IMR-90 (cell line): ENCODE measurements around the gene SOX2. TPM values are rescaled to one million over a fixed set of nuclear protein-coding genes. Genes with fewer than 3 reads are reported as not detected.

Source experiments
- ATAC-seq: fragments of 200-7000 bp; cut with Tn5 transposase; 2 replicates; pipeline ENCODE4 v1.9.1; 2020; ENCODE audit warnings: low read depth, mild to moderate bottlenecking, moderate library complexity
- BruUV-seq: library from RNA; stranded (reverse); fragments of 400-500 nt; replicated peaks from 2 replicates; lab custom pipeline; 2021; lab: Mats Ljungman, UMichigan
- CTCF ChIA-PET: fragments of 300-600 bp; formaldehyde crosslinking; extraction: SDS; loops from one replicate; lab custom pipeline; 2021; ENCODE audit warnings: antibody characterized with exemption; lab: Yijun Ruan, JAX
- POLR2A ChIA-PET: fragments of 300-600 bp; sonication (Branson Sonifier 250); formaldehyde crosslinking; loops from one replicate; lab custom pipeline; 2022; ENCODE audit warnings: antibody characterized with exemption; ENCODE audit not compliant: unreplicated experiment; lab: Charles Lee
- DNase-seq: peaks from one replicate; pipeline ENCODE4 v3.0.0; 2013
- H2AFZ ChIP-seq: replicated peaks from 2 replicates; pipeline ENCODE3; 2013; ENCODE audit warnings: low read length, mild to moderate bottlenecking; ENCODE audit not compliant: poor library complexity
- H2AK5ac ChIP-seq: 2 replicates; pipeline ENCODE4 v1.6.1; 2013; ENCODE audit warnings: low read depth, low read length, inconsistent platforms
- H2AK9ac ChIP-seq: replicated peaks from 2 replicates; pipeline ENCODE3; 2013; ENCODE audit warnings: mild to moderate bottlenecking, low read depth, low read length, moderate library complexity; ENCODE audit not compliant: poor library complexity
- H2BK120ac ChIP-seq: 2 replicates; pipeline ENCODE4 v1.6.1; 2013; ENCODE audit warnings: low read depth, low read length, inconsistent platforms
- H2BK15ac ChIP-seq: 3 replicates; pipeline ENCODE4 v1.6.1; 2013; ENCODE audit warnings: low read depth, low read length, inconsistent platforms
- H2BK20ac ChIP-seq: 2 replicates; pipeline ENCODE4 v1.6.1; 2013; ENCODE audit warnings: low read depth, mild to moderate bottlenecking, inconsistent platforms, low read length, moderate library complexity
- H2BK5ac ChIP-seq: 2 replicates; pipeline ENCODE4 v1.6.1; 2013; ENCODE audit warnings: mild to moderate bottlenecking, low read depth, low read length, inconsistent platforms; ENCODE audit not compliant: poor library complexity, severe bottlenecking
- H3K14ac ChIP-seq: replicated peaks from 2 replicates; pipeline ENCODE4 v1.6.1; 2013; ENCODE audit warnings: low read depth, low read length, inconsistent platforms
- H3K18ac ChIP-seq: 2 replicates; pipeline ENCODE4 v1.6.1; 2013; ENCODE audit warnings: low read depth, low read length, control low read depth
- H3K23ac ChIP-seq: 2 replicates; pipeline ENCODE4 v1.6.1; 2013; ENCODE audit warnings: low read depth, low read length, inconsistent platforms
- H3K27ac ChIP-seq: 2 replicates; pipeline ENCODE4 v1.5.1; 2013; ENCODE audit warnings: mild to moderate bottlenecking, control low read depth, low read length; ENCODE audit not compliant: insufficient read depth
- H3K27me3 ChIP-seq: 2 replicates; pipeline ENCODE4 v1.6.1; 2013; ENCODE audit warnings: low read length; ENCODE audit not compliant: control insufficient read depth, insufficient read depth
- H3K36me3 ChIP-seq: 2 replicates; pipeline ENCODE4 v1.6.1; 2013; ENCODE audit warnings: low read length, mixed read lengths; ENCODE audit not compliant: control insufficient read depth, insufficient read depth
- H3K4ac ChIP-seq: 2 replicates; pipeline ENCODE4 v1.6.1; 2013; ENCODE audit warnings: low read depth, low read length, inconsistent platforms
- H3K4me1 ChIP-seq: 2 replicates; pipeline ENCODE4 v1.6.1; 2013; ENCODE audit warnings: low read length, mixed read lengths; ENCODE audit not compliant: control insufficient read depth, insufficient read depth
- H3K4me2 ChIP-seq: 2 replicates; pipeline ENCODE4 v1.6.1; 2013; ENCODE audit warnings: low read depth, mild to moderate bottlenecking, control low read depth, low read length, moderate library complexity
- H3K4me3 ChIP-seq: 2 replicates; pipeline ENCODE4 v1.5.1; 2013; ENCODE audit warnings: low read depth, mild to moderate bottlenecking, control low read depth, low read length, moderate library complexity; ENCODE audit not compliant: insufficient read depth
- H3K56ac ChIP-seq: 2 replicates; pipeline ENCODE4 v1.6.1; 2013; ENCODE audit warnings: low read length, inconsistent platforms; ENCODE audit not compliant: insufficient read depth; ENCODE audit errors: extremely low read depth
- H3K79me1 ChIP-seq, 2 experiments: 2 replicates each; pipeline ENCODE4 v1.6.1; 2013; ENCODE audit warnings: low read length in 2 of 2, inconsistent platforms in 1 of 2, low read depth in 1 of 2
- H3K9ac ChIP-seq: 2 replicates; pipeline ENCODE4 v1.6.1; 2013; ENCODE audit warnings: low read depth, low read length, control low read depth
- H3K9me1 ChIP-seq: 2 replicates; pipeline ENCODE4 v1.6.1; 2013; ENCODE audit warnings: low read length, inconsistent platforms; ENCODE audit not compliant: insufficient read depth
- H3K9me3 ChIP-seq: 2 replicates; pipeline ENCODE4 v1.6.1; 2013; ENCODE audit warnings: low read length; ENCODE audit not compliant: control insufficient read depth, insufficient read depth
- H4K20me1 ChIP-seq: 2 replicates; pipeline ENCODE4 v1.6.1; 2013; ENCODE audit warnings: low read length, inconsistent platforms; ENCODE audit not compliant: insufficient read depth
- H4K5ac ChIP-seq: 2 replicates; pipeline ENCODE4 v1.6.1; 2013; ENCODE audit warnings: mild to moderate bottlenecking, low read depth, low read length, control low read depth
- H4K8ac ChIP-seq, 2 experiments: 2 replicates each; pipeline ENCODE4 v1.6.1; 2013; ENCODE audit warnings: low read depth in 2 of 2, low read length in 2 of 2, control low read depth in 1 of 2, inconsistent platforms in 1 of 2
- H4K91ac ChIP-seq: 2 replicates; pipeline ENCODE4 v1.6.1; 2013; ENCODE audit warnings: low read depth, low read length, inconsistent platforms; ENCODE audit not compliant: insufficient read depth
- CEBPB ChIP-seq: IDR thresholded peaks from 2 replicates; pipeline ENCODE4 v1.6.1; 2012; ENCODE audit warnings: low read depth, low read length, improper control_type of control experiment
- CHD1 ChIP-seq: IDR thresholded peaks from 2 replicates; pipeline ENCODE4 v1.6.1; 2012; ENCODE audit warnings: low read depth, low read length, improper control_type of control experiment
- MAFK ChIP-seq: IDR thresholded peaks from 2 replicates; pipeline ENCODE4 v1.6.1; 2012; ENCODE audit warnings: low read depth, low read length, improper control_type of control experiment
- NFE2L2 ChIP-seq: fragments of 150-350 bp; IDR thresholded peaks from 2 replicates; pipeline ENCODE4 v1.6.1; 2016; ENCODE audit warnings: low read depth, mild to moderate bottlenecking, low read length
- SMC3 ChIP-seq: fragments of 150-350 bp; IDR thresholded peaks from 2 replicates; pipeline ENCODE4 v1.6.1; 2016; ENCODE audit warnings: low read depth, mild to moderate bottlenecking, antibody characterized with exemption, low read length, moderate library complexity
- WGBS, 2 experiments: methylation state at CpG; one replicate each; pipeline versions ENCODE4 v1.1.5 to v1.1.7; 2013; ENCODE audit warnings: missing lambda C conversion rate in 2 of 2; ENCODE audit not compliant: insufficient read length in 1 of 2; ENCODE audit errors: extremely low coverage in 2 of 2; 5-methylcytosine and 5-hydroxymethylcytosine counted together
- dilution Hi-C: fragments of 300-500 bp; cut with HindIII; formaldehyde crosslinking; loops from one replicate; pipeline ENCODE4 v1.14.3; 2018; ENCODE audit warnings: low sequenced_read_pairs; ENCODE audit not compliant: unreplicated experiment
- in situ Hi-C: fragments of 300-500 bp; cut with MboI; formaldehyde crosslinking; loops from 3 replicates; pipeline ENCODE4 v1.14.3; 2019; ENCODE audit warnings: low sequenced_read_pairs, inconsistent platforms, mixed read lengths
- intact Hi-C: fragments of 100-400 bp; cut with micrococcal nuclease; formaldehyde crosslinking; loops from 2 replicates; pipeline ENCODE4 v1.10.0; 2022
- polyA plus RNA-seq, 3 experiments: library from polyadenylated mRNA; depleted of rRNA; stranded (reverse); fragments of >200 nt; gene quantifications; 2 replicates each; pipeline ENCODE4 v1.2.3, GENCODE V29; 2012; ENCODE audit warnings: low replicate concordance in 1 of 3
- total RNA-seq: library from RNA; depleted of rRNA; stranded (reverse); fragments of >200 nt; gene quantifications from 2 replicates; pipeline ENCODE4 v1.2.3, GENCODE V29; 2012
- TF ChIP-seq, protein P1 (sequence below): fragments of 150-350 bp; IDR thresholded peaks from 2 replicates; pipeline ENCODE4 v1.6.1; 2016; ENCODE audit warnings: low read depth, mild to moderate bottlenecking, low read length, moderate library complexity, borderline replicate concordance

The SOX2 gene
- total and polyA plus RNA-seq, 2 of the 4 experiments (the other 2 are of a cell fraction), result not detected

GRCh38 chr3:181699171-181699903 lies 12.4 kb upstream of the SOX2 start:
- H3K9ac ChIP-seq, result no peak overlapping the region
- WGBS, 2 experiments, result 0% methylated on average over 2 of the region's 14 CpGs; no CpG with 5 or more reads in 1 of the 2 experiments
- no peak overlapping the region for H3K4me2 ChIP-seq
- H2BK15ac ChIP-seq, result no peak overlapping the region
- no TSS peak for BruUV-seq
- no peaks in the 10 kb centered on the region for H3K36me3 ChIP-seq
- peaks cover 39% of the 10 kb centered on the region for H3K27me3 ChIP-seq
- H3K56ac ChIP-seq, result no peak overlapping the region
- H2BK120ac ChIP-seq, result no peak overlapping the region
- H2AK5ac ChIP-seq, result no peak overlapping the region
- H4K91ac ChIP-seq, result no peak overlapping the region
- ATAC-seq, result no peak
- no peak overlapping the region for H3K23ac ChIP-seq
- H2BK20ac ChIP-seq, result no peak overlapping the region
- no peak overlapping the region for H4K8ac ChIP-seq
- dilution Hi-C loops, result no loop called here
- ChIA-PET POLR2A (no interaction called here), CTCF (interaction anchor here (0.6 to 1.5 kb wide), 4 partner anchors 9 to 984 kb away, joined by 3 to 5 read pairs (median 3); no protein-coding TSS in a partner anchor)
- H3K9me3 ChIP-seq, result no peaks in the 10 kb centered on the region; the same call in 1 of the 2 replicates
- no peak overlapping the region for H2AFZ ChIP-seq
- H3K18ac ChIP-seq, result no peak overlapping the region
- no peak overlapping the region for H3K4me3 ChIP-seq
- no peak overlapping the region for H3K27ac ChIP-seq
- H4K20me1 ChIP-seq, result no peaks in the 10 kb centered on the region
- no peak for DNase-seq
- H3K9me1 ChIP-seq, result no peaks in the 10 kb centered on the region
- in situ Hi-C loops, result loop anchor here (25.0 kb wide), 1 partner anchor 487 kb away; no protein-coding TSS in a partner anchor
- no peak overlapping the region for H3K14ac ChIP-seq
- H3K4me1 ChIP-seq, result no peaks in the 10 kb centered on the region
- H4K5ac ChIP-seq, result no peak overlapping the region
- intact Hi-C loops, result no loop called here
- TF ChIP-seq SMC3 (no peak), NFE2L2 (no peak), MAFK (no peak), CHD1 (no peak), CEBPB (no peak)
- TF ChIP-seq, protein P1, sequence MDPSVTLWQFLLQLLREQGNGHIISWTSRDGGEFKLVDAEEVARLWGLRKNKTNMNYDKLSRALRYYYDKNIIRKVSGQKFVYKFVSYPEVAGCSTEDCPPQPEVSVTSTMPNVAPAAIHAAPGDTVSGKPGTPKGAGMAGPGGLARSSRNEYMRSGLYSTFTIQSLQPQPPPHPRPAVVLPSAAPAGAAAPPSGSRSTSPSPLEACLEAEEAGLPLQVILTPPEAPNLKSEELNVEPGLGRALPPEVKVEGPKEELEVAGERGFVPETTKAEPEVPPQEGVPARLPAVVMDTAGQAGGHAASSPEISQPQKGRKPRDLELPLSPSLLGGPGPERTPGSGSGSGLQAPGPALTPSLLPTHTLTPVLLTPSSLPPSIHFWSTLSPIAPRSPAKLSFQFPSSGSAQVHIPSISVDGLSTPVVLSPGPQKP, result no peak
- H3K79me1 ChIP-seq, result no peaks in the 10 kb centered on the region
- H3K4ac ChIP-seq, result no peak overlapping the region
- H2BK5ac ChIP-seq, result no peak overlapping the region
- H2AK9ac ChIP-seq, result no peak overlapping the region
